GM18858 (cell line): ENCODE results near the gene C10orf53.
"Not testable (repeated sequence)": the region's sequence is repeated elsewhere in the genome, so short reads cannot be mapped to it uniquely, and the experiment has no call there.

Experiments
- ATAC-seq: cut with Tn5 transposase; IDR thresholded peaks from one replicate; pipeline ENCODE4 v1.9.1; 2021; ENCODE audit not compliant: unreplicated experiment

C10orf53 gene

DNA sequence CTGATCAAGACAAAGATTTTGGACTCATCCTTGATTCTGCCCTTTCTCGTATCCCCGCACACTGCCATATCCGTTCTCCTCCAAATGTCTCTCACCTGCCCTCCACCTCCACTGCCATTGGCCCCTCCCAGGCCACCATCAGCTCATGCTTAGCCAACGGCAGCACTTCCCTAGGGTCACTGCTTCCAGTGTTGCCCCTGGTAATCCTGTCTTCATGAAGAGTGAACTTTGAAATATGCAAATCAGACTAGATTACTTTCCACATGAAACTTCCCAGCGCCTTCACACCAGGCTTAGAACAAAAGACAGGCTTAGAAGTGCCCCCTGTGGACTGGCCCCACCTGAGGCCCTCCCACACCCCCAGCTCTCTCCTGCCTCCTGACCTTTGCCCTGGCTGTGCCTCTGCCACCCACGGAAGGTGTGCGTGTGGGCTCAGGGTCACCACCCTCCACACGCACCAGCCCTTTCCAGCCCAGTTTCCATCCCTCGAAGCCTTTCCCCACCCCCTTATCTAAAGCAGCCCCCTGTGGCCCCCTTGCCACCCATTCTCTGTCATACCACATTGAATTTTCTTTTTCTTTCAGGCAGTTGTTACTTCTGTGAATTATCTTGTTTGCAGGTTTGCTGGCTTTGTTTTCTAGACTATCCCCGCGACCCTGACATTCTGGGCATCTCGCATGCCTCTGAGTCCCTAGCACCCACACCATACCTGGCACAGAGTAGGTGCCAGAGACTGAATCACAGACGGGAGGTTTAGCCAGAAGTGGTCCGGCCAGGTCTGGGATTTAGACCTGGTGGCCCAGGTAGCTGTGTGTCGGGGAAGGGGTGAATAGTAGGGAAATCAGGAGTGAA lies 26.8 kb upstream of the C10orf53 start:
- no peak for ATAC-seq

DNA sequence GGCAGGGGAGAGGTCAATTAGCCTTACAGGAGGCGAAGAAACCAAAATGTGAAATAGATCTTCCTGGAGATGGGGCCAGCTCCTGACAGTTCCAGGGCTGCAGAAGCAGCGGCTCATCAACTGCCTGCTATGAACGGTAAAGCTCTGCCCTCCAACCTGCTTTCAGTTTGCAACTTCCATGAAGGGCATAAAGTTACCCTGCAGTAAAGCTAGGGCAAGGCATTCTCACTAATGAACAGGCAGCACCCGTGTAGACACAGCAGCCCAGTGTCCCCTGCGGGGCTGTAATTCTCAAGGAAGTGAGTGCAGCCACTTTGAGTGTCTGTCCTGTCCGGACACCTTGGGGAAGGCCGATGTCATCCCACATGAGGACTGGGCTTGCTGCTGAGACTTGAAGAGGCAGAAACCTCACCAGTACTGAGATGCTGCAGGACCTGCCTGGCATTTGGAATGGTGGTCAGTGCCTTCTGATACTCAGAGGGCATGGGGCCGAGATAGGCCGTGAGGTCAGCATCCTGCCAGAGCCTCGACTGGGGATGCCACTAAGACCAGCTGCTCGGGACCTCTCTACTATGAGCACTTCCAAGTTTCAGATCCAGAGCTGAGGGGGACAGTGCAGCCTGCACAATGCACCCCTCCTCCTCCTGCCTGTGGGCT lies 26.1 kb upstream of the C10orf53 start:
- no peak for ATAC-seq

DNA sequence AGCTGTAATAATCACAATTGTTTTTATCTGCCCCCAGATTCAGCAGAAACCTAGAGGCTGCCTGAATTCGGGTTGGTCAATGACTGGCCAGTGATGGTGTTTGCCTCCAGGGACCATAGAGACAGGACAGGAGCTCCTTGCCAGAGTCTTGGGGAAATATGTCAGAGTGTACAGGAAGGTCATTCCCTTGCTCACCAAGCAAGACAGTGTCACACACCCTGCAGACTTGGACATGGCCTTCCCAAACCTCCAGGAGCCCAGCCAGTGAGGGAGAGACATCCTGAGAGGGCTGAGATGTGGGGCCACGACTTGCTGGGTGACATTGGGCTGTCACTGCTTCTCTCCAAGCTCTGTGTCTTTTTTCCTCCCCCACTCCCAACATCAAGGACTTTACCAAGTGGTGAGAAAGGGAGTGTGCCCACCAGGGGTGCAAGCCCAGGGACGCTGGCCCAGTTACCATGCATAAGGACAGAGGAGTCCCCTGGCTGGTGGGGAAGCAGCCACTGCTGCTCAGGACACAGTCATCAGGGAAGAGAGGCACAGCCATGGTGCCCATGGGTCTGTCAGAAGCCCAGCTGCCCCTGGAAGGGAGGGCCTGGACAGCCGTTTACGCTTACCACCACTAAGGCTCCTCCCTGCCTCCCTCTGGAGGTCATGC lies 25.3 kb upstream of the C10orf53 start:
- ATAC-seq, result no peak

DNA sequence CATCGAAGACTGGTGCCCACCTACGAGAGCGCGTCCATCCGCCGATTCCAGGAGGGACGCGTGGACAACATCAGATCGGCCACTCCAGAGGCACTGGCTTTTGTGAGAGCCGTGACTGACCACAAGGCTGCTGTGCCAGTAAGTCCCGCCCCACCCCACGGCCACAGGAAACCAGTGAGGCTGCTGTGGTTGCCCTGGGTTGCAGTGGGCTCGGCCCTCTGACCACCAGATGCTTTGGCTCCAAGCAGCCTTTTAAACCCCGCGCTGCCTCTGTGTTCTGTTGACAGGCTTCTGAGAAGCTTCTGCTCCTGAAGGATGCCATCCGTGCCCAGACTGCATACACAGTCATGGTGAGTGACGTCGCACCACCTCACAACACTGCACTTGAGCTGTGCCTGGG lies 24.4 kb upstream of the C10orf53 start:
- ATAC-seq, result no peak

DNA sequence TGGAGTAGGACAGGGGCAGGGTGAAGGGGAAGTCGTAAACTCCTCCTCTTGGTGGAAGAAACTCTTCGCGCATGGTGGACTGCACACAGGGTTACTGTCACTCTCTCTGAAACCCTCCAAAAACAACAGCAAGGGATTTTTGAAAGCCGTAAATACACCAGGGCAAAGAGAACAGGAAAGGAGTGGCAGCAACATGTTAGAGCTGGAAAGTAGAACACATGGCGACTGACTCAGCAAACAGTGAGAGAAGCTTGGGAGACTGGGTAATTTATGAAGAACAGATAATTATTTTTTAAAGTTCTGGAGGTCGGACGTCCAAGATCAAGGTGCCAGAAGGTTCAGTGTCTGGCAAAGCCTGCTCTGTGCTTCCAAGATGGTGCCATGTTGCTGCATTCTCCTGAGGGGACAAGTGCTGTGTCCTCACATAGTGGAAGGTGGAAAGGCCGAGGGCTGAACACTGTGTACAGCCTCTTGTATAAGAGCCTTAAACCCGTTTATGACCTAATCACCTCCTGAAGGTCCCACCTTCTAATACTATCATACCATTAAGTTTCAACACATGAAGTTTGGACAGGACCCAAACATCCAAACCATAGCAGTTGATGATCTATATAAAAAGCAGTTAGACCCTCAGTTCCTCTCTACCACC lies 22.5 kb upstream of the C10orf53 start:
- no peak for ATAC-seq

DNA sequence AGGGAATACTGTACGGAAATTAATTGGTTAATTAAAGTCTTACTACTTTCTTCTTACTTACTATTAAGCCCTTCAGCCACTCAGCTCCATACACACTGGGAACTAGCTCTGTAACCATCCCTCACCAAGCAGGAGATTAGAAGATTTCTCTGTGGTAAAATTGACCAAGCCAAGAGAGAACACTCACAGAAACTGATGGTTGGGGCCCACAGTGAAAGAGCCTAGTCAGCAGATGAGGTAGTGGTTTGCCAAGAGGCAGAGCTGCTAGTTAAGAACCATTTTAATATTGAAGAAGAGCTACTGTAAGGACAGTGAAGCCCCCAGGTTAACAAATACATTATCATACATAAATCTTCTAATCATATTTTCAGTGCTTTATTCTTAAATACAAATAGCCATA lies 21.8 kb upstream of the C10orf53 start:
- ATAC-seq, result no peak

DNA sequence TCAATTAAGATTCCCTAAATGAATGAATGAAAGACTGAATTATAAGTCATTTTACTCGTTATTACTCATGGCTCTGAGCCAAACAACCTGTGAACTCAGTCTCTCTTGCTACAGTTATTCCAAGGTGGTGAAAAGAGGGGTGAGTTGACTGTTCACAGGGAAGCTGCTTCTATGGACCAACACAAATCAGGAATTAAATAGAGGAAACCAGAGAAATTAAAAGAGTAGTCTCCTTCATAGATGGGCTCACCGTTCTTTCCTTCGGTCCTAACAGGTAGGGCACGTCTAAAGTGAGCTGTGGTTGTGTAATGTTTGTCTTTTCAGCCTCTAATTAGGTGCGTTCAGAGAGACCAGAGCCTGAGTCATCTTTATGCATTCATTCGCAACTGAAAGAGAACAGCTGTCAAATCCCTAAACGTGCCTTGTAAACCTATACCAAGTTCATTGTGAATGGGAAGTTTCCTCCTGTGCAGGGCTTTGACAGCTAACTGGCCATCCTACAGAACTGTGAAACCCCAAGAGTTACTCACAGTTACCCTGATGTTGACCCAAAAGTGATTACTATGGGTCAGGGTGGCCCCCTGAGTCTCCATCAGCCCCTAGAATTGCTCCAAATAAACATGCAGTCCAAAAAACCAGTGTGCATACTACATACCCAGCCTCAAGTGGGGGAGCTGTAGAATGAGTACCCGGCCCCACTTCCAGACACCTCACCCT lies 18.2 kb upstream of the C10orf53 start:
- no peak for ATAC-seq

DNA sequence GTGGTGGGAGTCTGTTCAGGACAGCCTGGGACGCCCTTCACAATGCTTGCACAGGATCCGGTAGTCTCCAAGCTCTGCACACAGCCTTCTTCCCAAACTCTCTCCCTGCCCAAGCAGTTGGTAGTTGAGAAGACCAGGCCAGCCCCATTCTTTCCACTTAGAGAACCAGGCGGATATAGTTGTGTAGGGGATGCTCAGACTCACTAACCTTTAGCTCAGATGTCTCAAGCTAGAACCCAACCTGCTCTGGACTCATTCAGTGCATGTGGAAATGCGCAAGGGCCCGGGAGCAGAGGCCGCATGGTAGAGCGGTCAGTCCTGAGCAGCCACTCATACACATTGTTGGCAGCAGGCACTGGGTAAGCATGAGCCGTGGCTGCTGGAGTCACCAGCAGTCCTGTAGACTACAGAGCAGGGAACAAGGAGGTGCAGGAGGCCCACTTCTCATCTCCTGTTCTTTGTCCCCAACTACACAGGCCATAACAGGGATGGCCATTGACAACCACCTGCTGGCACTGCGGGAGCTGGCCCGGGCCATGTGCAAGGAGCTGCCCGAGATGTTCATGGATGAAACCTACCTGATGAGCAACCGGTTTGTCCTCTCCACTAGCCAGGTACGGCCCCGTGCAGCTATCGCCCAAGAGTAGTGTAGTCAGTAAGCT lies 17.2 kb upstream of the C10orf53 start:
- ATAC-seq, result no peak

DNA sequence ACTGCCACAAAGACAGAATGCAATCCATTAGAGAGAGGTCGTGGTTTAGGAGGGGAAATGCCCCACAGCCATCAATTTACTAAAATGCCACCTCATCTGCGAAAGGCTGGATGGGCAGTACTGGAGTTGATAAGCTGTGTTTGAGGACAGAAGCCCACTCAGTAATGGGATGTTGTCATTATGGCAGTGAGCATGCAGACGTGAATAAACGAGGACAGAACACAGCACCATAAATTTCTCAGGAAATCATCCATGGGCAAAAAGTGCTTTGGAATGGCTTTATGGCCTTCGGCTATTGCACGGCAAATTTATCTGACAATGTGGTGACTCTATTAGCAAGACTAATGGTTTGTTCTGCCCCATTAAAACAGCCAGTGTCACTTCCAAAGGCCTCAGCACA lies 15.9 kb upstream of the C10orf53 start:
- ATAC-seq, result no peak

DNA sequence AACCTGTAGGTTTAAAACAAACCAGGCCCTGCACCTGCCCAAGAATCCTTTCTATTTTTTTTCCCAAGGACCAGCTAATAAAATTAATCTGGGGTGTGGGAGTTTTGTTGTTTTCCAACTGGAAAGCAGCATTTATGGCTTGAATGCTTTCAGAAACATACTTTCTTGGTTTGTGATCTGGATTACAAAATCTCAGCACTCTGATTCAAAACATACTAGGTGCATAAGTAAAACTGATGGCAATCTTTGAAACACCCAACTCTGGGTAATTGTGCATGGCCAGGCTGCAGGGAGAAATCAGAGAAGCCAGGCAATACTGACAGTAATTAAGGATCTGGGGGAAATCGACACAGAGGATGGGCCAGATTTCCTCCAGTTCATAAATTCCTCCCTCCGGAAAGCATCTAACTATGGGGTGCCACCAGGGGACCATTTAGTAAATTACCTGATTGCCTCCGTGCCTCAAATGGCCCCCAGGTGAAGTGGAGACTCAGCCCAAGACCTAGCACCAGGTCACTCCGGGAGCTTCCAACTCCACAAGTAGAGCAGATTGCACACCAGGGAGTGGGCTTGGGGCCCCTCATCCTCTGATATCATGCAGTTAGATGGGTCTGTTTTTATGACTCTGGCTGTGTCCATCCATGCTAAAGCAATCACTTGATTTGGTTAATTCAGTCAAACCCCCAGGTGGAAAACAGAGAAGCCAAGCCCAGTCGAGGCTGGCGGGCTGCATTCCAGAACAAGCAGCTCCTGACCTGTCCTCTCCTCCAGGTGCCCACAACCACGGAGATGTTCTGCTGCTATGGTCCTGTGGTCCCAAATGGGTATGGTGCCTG lies 15.2 kb upstream of the C10orf53 start:
- ATAC-seq, result no peak

DNA sequence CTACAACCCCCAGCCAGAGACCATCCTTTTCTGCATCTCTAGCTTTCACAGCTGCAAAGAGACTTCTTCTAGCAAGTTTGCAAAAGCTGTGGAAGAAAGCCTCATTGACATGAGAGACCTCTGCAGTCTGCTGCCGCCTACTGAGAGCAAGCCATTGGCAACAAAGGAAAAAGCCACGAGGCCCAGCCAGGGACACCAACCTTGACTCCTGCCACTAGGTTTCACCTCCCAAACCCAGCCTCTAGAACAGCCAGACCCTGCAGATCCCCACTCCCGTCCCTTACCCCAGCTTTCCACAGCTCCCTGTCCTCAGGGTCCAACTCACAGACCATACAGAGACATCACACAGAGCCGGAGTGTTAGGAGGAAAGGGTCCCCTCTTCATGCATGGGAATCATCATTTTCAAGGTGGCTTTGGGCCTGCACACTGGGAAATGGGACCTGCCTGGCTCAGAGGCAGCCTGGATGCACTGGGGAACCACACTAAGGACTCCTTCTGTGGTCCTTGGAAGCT lies 14.6 kb upstream of the C10orf53 start:
- no peak for ATAC-seq

DNA sequence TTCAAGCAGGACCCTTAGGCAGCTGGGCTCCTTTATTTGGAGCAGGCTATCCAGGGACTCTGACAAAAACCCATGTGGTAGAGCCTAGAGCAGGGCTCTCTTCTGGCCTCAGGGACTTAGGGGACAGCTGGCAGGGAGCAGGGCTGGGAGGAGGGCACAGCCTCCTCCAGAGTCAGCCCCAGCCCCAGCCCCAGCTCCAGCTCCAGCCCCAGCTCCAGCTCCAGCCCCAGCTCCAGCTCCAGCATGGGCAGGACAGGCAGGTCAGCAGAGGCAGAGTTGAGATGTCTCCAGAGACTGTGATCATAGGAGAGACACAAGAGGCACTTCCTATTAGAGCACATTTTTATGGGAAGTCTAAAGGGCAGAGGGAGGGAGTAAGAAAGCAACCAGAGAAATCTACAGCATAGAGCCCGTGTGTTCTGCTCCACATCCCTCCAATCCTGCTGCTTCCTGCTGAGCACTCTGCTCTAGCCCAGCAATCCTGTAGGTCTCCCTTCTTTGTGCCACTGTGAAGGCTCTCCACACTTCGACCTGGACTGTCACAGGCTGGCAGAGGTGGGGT lies 13.3 kb upstream of the C10orf53 start:
- ATAC-seq, result no peak

DNA sequence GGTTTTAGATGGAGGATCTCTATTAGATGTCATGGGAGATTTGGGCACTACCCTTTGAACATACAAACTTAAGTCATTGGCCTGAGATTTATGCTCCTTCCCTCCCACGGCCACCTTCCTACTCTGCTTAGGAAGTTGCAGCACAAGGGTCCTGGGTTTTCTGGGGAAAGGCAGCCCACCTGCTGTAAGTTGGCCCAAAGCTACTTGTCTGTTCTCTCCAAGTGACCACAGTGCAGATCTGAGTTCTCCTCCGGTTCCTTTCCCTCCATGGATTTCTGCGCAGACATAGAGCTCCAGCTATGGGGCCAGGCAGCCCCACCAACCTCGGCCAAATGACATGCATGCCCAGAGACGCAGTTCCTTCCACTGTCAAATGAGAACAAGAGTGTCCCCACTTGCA lies 12.8 kb upstream of the C10orf53 start:
- no peak for ATAC-seq

DNA sequence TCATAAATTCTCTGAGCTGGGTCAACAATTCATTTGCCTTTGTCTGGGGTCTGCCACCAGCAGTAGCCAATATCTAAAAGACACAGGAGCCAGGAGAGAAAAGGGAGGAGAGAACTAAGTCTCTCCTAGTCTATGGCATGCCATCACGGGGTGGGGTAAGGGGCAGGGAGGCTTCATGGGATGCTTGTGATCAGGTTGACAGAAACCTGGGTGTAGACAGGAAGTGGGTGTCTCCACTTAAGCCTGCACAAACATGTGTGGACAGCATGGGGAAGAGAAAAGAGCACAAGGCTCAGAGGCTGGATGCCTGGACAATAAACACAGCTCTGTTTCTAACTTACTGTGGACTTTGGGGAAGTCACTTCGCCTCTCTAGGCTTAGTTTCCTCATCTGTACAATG lies 11.5 kb upstream of the C10orf53 start:
- no peak for ATAC-seq

DNA sequence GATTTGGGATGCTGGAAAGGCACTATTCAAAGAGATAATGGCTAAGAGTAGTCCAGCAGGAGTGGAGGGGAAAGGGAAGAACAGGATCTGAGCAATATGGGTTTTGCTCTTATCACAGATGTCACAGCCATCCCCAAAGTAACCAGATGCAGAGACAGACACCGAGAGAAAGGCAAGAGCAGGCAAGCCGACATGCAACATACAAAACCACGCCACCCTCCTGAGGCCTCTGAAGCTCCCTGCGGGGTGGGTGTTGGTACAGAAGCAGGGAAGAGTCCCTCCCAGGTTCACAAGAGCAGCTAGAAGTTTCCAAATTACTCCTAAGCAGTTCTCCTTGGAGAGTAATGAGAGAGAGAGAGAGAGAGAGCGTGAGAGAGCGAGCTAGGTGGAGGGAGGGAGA lies 10.8 kb upstream of the C10orf53 start:
- no peak for ATAC-seq

DNA sequence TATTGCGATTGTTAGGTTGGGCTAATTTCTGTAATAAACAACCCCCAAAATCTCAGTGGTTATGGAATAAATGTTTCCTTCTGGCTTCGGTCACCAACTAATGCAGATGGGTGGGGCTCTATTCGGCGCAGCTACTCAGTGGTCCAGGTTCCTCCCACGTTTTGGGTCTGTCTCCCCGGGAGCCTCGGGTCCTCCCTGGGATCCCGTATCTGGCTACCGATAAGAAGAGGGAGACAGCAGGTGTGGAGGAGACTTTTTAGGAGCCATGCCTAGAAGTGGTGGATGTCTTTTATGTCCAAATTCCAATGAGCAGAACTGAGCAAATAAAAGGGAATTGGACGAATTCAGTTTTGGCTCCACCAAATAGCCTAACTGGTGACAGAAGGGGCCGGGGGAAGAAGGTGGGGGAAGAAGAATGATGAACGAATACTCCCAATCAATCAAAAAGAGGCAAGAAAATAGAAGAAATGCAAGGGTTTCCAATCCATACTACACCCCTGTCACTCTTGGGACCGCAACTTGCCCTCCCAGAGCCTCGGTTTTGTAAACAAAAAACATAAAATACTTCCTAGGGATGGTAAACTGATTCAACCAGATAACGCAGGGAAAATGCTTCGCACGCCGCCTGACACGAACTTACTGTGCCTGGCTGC lies 498 bp upstream of the C10orf53 start:
- no peak for ATAC-seq

DNA sequence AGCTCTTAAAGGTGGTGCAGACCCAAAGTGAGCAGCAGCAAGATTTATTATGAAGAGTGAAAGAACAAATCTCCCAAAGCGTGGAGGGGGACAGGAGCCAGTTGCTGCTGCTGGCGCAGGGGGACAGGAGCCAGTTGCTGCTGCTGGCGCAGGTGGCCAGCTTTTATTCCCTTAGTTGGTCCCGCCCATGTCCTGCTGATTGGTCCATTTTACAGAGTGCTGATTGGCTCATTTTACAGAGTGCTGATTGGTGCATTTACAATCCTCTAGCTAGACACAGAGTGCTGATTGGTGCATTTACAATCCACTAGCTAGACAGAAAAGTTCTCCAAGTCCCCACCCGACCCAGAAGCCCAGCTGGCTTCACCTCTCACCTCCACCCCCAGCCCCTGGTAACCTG lies 3.0 kb downstream of the C10orf53 start:
- not testable (repeated sequence) for ATAC-seq

DNA sequence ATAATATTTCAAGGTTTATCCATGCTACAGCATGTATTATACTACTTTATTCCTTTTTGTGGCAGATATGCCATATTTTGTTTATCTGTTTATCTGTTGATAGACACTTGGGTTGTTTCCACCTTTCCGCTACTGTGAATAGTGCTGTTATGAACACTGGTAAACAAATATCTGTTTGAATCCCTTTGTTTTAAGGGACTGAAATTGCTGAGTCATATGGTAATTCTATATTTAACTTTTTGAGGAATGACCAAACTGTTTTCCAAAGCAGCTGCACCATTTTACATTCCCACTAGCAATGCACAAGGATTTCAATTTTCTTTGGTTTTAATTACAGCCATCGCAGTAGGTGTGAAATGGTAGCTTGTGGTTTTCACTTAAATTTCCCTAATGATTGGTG lies 3.4 kb downstream of the C10orf53 start:
- ATAC-seq, result no peak

DNA sequence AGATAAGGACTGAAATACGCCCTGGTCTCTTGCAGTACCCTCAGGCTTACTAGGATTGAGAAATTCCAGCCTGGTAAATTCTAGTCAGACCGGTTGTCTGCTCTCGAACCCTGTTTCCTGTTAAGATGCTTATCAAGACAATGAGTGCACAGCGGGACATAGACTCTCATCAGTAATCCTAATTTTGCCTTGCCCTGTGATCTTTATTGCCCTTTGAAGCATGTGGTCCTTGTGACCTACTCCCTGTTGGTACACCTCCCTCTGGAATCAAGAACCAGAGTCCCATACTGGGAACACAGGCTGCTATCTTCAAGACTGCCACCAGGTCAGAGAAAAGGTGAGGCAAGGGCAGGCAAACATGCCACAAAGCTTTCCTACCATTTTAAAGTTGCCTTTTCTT lies 7.2 kb downstream of the C10orf53 start:
- no peak for ATAC-seq
